IMR-90 (cell line): ENCODE data around the gene KAZALD1. TPM values are rescaled to one million over a fixed set of nuclear protein-coding genes. Genes with fewer than 3 reads are reported as not detected.

Source experiments
- ATAC-seq: fragments of 200-7000 bp; cut with Tn5 transposase; 2 replicates; pipeline ENCODE4 v1.9.1; 2020; ENCODE audit warnings: low read depth, mild to moderate bottlenecking, moderate library complexity
- BruUV-seq: library from RNA; stranded (reverse); fragments of 400-500 nt; replicated peaks from 2 replicates; lab custom pipeline; 2021; lab: Mats Ljungman, UMichigan
- CTCF ChIA-PET: fragments of 300-600 bp; formaldehyde crosslinking; extraction: SDS; loops from one replicate; lab custom pipeline; 2021; ENCODE audit warnings: antibody characterized with exemption; lab: Yijun Ruan, JAX
- POLR2A ChIA-PET: fragments of 300-600 bp; sonication (Branson Sonifier 250); formaldehyde crosslinking; loops from one replicate; lab custom pipeline; 2022; ENCODE audit warnings: antibody characterized with exemption; ENCODE audit not compliant: unreplicated experiment; lab: Charles Lee
- DNase-seq: peaks from one replicate; pipeline ENCODE4 v3.0.0; 2013
- H2AFZ ChIP-seq: replicated peaks from 2 replicates; pipeline ENCODE3; 2013; ENCODE audit warnings: low read length, mild to moderate bottlenecking; ENCODE audit not compliant: poor library complexity
- H2AK5ac ChIP-seq: 2 replicates; pipeline ENCODE4 v1.6.1; 2013; ENCODE audit warnings: low read depth, low read length, inconsistent platforms
- H2AK9ac ChIP-seq: replicated peaks from 2 replicates; pipeline ENCODE3; 2013; ENCODE audit warnings: mild to moderate bottlenecking, low read depth, low read length, moderate library complexity; ENCODE audit not compliant: poor library complexity
- H2BK120ac ChIP-seq: 2 replicates; pipeline ENCODE4 v1.6.1; 2013; ENCODE audit warnings: low read depth, low read length, inconsistent platforms
- H2BK15ac ChIP-seq: 3 replicates; pipeline ENCODE4 v1.6.1; 2013; ENCODE audit warnings: low read depth, low read length, inconsistent platforms
- H2BK20ac ChIP-seq: 2 replicates; pipeline ENCODE4 v1.6.1; 2013; ENCODE audit warnings: low read depth, mild to moderate bottlenecking, inconsistent platforms, low read length, moderate library complexity
- H2BK5ac ChIP-seq: 2 replicates; pipeline ENCODE4 v1.6.1; 2013; ENCODE audit warnings: mild to moderate bottlenecking, low read depth, low read length, inconsistent platforms; ENCODE audit not compliant: poor library complexity, severe bottlenecking
- H3K14ac ChIP-seq: replicated peaks from 2 replicates; pipeline ENCODE4 v1.6.1; 2013; ENCODE audit warnings: low read depth, low read length, inconsistent platforms
- H3K18ac ChIP-seq: 2 replicates; pipeline ENCODE4 v1.6.1; 2013; ENCODE audit warnings: low read depth, low read length, control low read depth
- H3K23ac ChIP-seq: 2 replicates; pipeline ENCODE4 v1.6.1; 2013; ENCODE audit warnings: low read depth, low read length, inconsistent platforms
- H3K27ac ChIP-seq: 2 replicates; pipeline ENCODE4 v1.5.1; 2013; ENCODE audit warnings: mild to moderate bottlenecking, control low read depth, low read length; ENCODE audit not compliant: insufficient read depth
- H3K27me3 ChIP-seq: 2 replicates; pipeline ENCODE4 v1.6.1; 2013; ENCODE audit warnings: low read length; ENCODE audit not compliant: control insufficient read depth, insufficient read depth
- H3K36me3 ChIP-seq: 2 replicates; pipeline ENCODE4 v1.6.1; 2013; ENCODE audit warnings: low read length, mixed read lengths; ENCODE audit not compliant: control insufficient read depth, insufficient read depth
- H3K4ac ChIP-seq: 2 replicates; pipeline ENCODE4 v1.6.1; 2013; ENCODE audit warnings: low read depth, low read length, inconsistent platforms
- H3K4me1 ChIP-seq: 2 replicates; pipeline ENCODE4 v1.6.1; 2013; ENCODE audit warnings: low read length, mixed read lengths; ENCODE audit not compliant: control insufficient read depth, insufficient read depth
- H3K4me2 ChIP-seq: 2 replicates; pipeline ENCODE4 v1.6.1; 2013; ENCODE audit warnings: low read depth, mild to moderate bottlenecking, control low read depth, low read length, moderate library complexity
- H3K4me3 ChIP-seq: 2 replicates; pipeline ENCODE4 v1.5.1; 2013; ENCODE audit warnings: low read depth, mild to moderate bottlenecking, control low read depth, low read length, moderate library complexity; ENCODE audit not compliant: insufficient read depth
- H3K56ac ChIP-seq: 2 replicates; pipeline ENCODE4 v1.6.1; 2013; ENCODE audit warnings: low read length, inconsistent platforms; ENCODE audit not compliant: insufficient read depth; ENCODE audit errors: extremely low read depth
- H3K79me1 ChIP-seq, 2 experiments: 2 replicates each; pipeline ENCODE4 v1.6.1; 2013; ENCODE audit warnings: low read length in 2 of 2, inconsistent platforms in 1 of 2, low read depth in 1 of 2
- H3K9ac ChIP-seq: 2 replicates; pipeline ENCODE4 v1.6.1; 2013; ENCODE audit warnings: low read depth, low read length, control low read depth
- H3K9me1 ChIP-seq: 2 replicates; pipeline ENCODE4 v1.6.1; 2013; ENCODE audit warnings: low read length, inconsistent platforms; ENCODE audit not compliant: insufficient read depth
- H3K9me3 ChIP-seq: 2 replicates; pipeline ENCODE4 v1.6.1; 2013; ENCODE audit warnings: low read length; ENCODE audit not compliant: control insufficient read depth, insufficient read depth
- H4K20me1 ChIP-seq: 2 replicates; pipeline ENCODE4 v1.6.1; 2013; ENCODE audit warnings: low read length, inconsistent platforms; ENCODE audit not compliant: insufficient read depth
- H4K5ac ChIP-seq: 2 replicates; pipeline ENCODE4 v1.6.1; 2013; ENCODE audit warnings: mild to moderate bottlenecking, low read depth, low read length, control low read depth
- H4K8ac ChIP-seq, 2 experiments: 2 replicates each; pipeline ENCODE4 v1.6.1; 2013; ENCODE audit warnings: low read depth in 2 of 2, low read length in 2 of 2, control low read depth in 1 of 2, inconsistent platforms in 1 of 2
- H4K91ac ChIP-seq: 2 replicates; pipeline ENCODE4 v1.6.1; 2013; ENCODE audit warnings: low read depth, low read length, inconsistent platforms; ENCODE audit not compliant: insufficient read depth
- BHLHE40 ChIP-seq: fragments of 150-350 bp; IDR thresholded peaks from 2 replicates; pipeline ENCODE4 v1.6.1; 2016; ENCODE audit warnings: mild to moderate bottlenecking, low read depth, low read length
- CEBPB ChIP-seq: IDR thresholded peaks from 2 replicates; pipeline ENCODE4 v1.6.1; 2012; ENCODE audit warnings: low read depth, low read length, improper control_type of control experiment
- WGBS, 2 experiments: methylation state at CpG; one replicate each; pipeline versions ENCODE4 v1.1.5 to v1.1.7; 2013; ENCODE audit warnings: missing lambda C conversion rate in 2 of 2; ENCODE audit not compliant: insufficient read length in 1 of 2; ENCODE audit errors: extremely low coverage in 2 of 2; 5-methylcytosine and 5-hydroxymethylcytosine counted together
- dilution Hi-C: fragments of 300-500 bp; cut with HindIII; formaldehyde crosslinking; loops from one replicate; pipeline ENCODE4 v1.14.3; 2018; ENCODE audit warnings: low sequenced_read_pairs; ENCODE audit not compliant: unreplicated experiment
- in situ Hi-C: fragments of 300-500 bp; cut with MboI; formaldehyde crosslinking; loops from 3 replicates; pipeline ENCODE4 v1.14.3; 2019; ENCODE audit warnings: low sequenced_read_pairs, inconsistent platforms, mixed read lengths
- intact Hi-C: fragments of 100-400 bp; cut with micrococcal nuclease; formaldehyde crosslinking; loops from 2 replicates; pipeline ENCODE4 v1.10.0; 2022
- polyA plus RNA-seq, 3 experiments: library from polyadenylated mRNA; depleted of rRNA; stranded (reverse); fragments of >200 nt; gene quantifications; 2 replicates each; pipeline ENCODE4 v1.2.3, GENCODE V29; 2012; ENCODE audit warnings: low replicate concordance in 1 of 3
- total RNA-seq: library from RNA; depleted of rRNA; stranded (reverse); fragments of >200 nt; gene quantifications from 2 replicates; pipeline ENCODE4 v1.2.3, GENCODE V29; 2012

KAZALD1 gene
- total and polyA plus RNA-seq, 2 of the 4 experiments (the other 2 are of a cell fraction) = 9.1 to 18.6 TPM

DNA sequence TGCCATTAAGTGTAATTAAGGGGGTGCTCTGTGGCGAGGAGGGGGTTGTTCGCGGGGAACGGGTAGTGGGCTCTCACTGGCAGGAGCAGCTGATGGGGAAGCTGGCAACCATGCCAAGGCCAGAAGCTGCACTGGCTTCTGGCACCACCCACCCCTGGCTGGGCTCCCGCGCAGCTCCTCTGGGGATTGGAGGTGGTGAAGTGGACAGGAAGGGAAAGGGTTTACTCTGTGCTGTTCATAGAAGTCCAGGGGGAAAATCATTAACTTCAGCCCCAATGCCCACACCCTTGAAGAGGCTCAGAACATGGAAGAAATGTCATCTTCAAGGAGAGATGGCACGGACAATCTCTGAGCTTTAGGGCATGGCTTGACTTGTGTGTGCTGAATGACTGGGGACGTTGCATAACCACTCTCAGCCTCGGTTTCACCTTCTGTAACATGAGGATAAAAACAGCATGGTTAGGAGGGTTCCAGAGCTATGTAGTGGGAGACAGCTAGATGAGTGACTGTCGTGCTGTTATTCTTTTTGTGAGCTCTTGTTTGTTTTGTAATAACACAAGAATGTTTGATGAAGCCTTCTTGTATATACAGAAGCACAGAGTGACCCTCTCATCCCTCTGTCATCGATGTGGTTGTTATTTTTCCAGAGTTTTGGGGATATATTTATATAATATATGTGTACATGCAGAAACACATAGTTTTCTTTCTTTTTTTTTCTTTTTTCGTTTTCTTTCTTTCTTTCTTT, 29.9 kb downstream of the KAZALD1 start:
- POLR2A ChIA-PET = no interaction called here

More for the DNA sequence above, 29.9 kb downstream of the KAZALD1 start:
- Histone ChIP-seq H3K56ac (no peak overlapping the region), H2BK120ac (no peak overlapping the region), H4K5ac (no peak overlapping the region), H3K4me3 (no peak overlapping the region), H3K18ac (no peak overlapping the region), H2AK9ac (no peak overlapping the region), H3K27ac (no peak overlapping the region), H3K9me3 (no peaks in the 10 kb centered on the region), H3K4me1 (0 out of 2 replicates have a peak, but pooled peaks cover 2% of the 10 kb centered on the region), H3K36me3 (no peaks in the 10 kb centered on the region), H3K79me1 (no peaks in the 10 kb centered on the region), H3K4me2 (no peak overlapping the region), H2BK15ac (no peak overlapping the region), H4K91ac (no peak overlapping the region), H3K27me3 (peaks cover 79% of the 10 kb centered on the region), H4K20me1 (no peaks in the 10 kb centered on the region), H3K23ac (no peak overlapping the region), H3K9me1 (no peaks in the 10 kb centered on the region), H2AFZ (no peak overlapping the region), H3K9ac (no peak overlapping the region), H4K8ac (no peak overlapping the region), H2BK5ac (no peak overlapping the region), H2BK20ac (no peak overlapping the region), H3K14ac (no peak overlapping the region), H2AK5ac (no peak overlapping the region), H3K4ac (no peak overlapping the region)
- in situ Hi-C loops (no loop called here), dilution Hi-C loops (no loop called here), intact Hi-C loops (no loop called here)
- TF ChIP-seq BHLHE40 = no peak
- TF ChIP-seq CEBPB = 0 out of 2 replicates have a peak, but pooled peaks have one; percentile 28
- CTCF ChIA-PET = interaction anchor here (0.7 to 1.5 kb wide), 2 partner anchors 51 to 489 kb away, joined by 3 to 7 read pairs; no protein-coding TSS in a partner anchor
- DNase-seq (no peak), ATAC-seq (peak; percentile 38)
- WGBS, 2 experiments = 65% methylated on average over 7 of the region's 12 CpGs; no CpG with 5 or more reads in 1 of the 2 experiments
- no TSS peak for BruUV-seq
